T-helper 1 cell treated with Interleukin-12 subunit alpha and Interleukin-12 subunit beta and Interleukin-4 antibody, amounts not matched to agents 30 μg/mL and 1 μg/mL, for 36 hours (primary cell): ENCODE data around the gene ARID3A.
A peak's percentile ranks its signal among the peaks of the same experiment; 100 is the strongest.

ENCODE experiments used
- H3K27ac Mint-ChIP-seq: one replicate; pipeline ENCODE4 v1.8.0; 2021; ENCODE audit warnings: mild to moderate bottlenecking, mixed read lengths
- H3K27me3 Mint-ChIP-seq: one replicate; pipeline ENCODE4 v1.8.0; 2021; ENCODE audit warnings: low read depth, mixed read lengths
- H3K36me3 Mint-ChIP-seq: one replicate; pipeline ENCODE4 v1.8.0; 2021; ENCODE audit warnings: low read depth, mixed read lengths
- H3K4me1 Mint-ChIP-seq: one replicate; pipeline ENCODE4 v1.8.0; 2021; ENCODE audit warnings: low read depth, mixed read lengths
- H3K4me3 Mint-ChIP-seq: one replicate; pipeline ENCODE4 v1.8.0; 2021; ENCODE audit warnings: mild to moderate bottlenecking, moderate library complexity, mixed read lengths
- H3K9me3 Mint-ChIP-seq: one replicate; pipeline ENCODE4 v1.8.0; 2021; ENCODE audit warnings: mixed read lengths

Gene ARID3A

DNA sequence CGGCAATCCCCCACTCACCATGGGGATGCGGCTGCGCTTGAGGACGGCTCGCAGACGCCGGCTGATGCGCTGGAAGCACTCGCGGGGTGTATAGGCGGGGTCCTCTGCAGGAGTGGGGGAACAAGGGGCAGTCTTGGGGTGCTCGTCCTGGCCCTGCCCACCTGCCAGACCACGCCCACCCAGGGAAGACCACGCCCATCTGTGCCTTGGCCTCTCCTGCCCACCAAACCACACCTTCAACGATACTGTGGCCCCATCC, 25.9 kb upstream of the ARID3A start:
- no peaks in the 10 kb centered on the region for H3K27me3 Mint-ChIP-seq

GRCh38 chr19:900302-901111, 25.3 kb upstream of the ARID3A start:
- H3K4me1 Mint-ChIP-seq: peaks cover 11% of the 10 kb centered on the region
- H3K27ac Mint-ChIP-seq: peak overlapping the region; percentile 26
- peaks cover 13% of the 10 kb centered on the region for H3K36me3 Mint-ChIP-seq
- no peak overlapping the region for H3K4me3 Mint-ChIP-seq
- H3K27me3 Mint-ChIP-seq: no peaks in the 10 kb centered on the region
- H3K9me3 Mint-ChIP-seq: no peaks in the 10 kb centered on the region

More for the DNA sequence above, 25.9 kb upstream of the ARID3A start:
- H3K27ac Mint-ChIP-seq: no peak overlapping the region
- H3K36me3 Mint-ChIP-seq: peaks cover 13% of the 10 kb centered on the region
- peaks cover 11% of the 10 kb centered on the region for H3K4me1 Mint-ChIP-seq
- no peak overlapping the region for H3K4me3 Mint-ChIP-seq
- no peaks in the 10 kb centered on the region for H3K9me3 Mint-ChIP-seq

DNA sequence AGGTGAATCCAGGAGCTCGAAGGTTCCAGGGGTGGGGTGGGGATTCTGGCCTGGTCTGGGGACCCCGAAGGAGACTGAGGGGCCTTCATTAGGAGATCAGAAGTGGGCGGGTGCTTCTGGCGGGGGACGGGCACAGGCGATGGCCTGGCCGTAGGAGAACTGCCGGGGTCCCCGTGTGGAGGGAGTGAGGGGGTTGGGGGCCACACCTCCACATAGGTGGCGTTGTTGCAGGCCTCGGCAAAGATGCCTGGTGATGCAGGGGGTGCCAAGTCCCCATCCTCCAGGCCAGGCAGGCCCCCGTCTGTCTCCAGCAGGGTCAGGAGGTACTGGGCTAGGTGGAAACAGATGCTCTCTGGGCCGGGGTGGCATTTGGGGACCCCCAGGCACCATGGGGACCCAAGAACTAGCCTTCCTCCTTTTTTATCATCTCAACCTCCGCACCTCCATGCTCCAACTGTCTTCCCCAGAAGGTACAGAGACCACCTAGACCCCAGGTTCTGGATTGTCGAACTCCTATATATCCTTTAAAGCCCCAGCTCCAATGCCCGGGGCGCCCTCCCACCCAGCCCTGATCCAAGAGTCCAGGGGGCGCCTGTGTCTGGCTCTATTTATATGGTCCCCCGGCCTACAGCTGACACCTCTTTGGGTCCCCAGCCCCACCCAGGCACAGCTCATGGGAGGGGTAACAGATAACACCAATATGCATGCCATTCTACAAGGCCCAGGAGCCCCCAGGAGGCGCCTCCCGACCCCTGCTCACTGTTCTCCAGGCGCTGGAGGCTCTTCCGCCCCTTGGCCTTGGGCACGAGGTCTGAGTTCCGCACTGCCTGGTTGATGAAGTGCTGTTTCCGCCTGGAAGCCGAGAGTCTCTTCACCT, 24.4 kb upstream of the ARID3A start:
- Mint-ChIP-seq H3K27ac (no peak overlapping the region), H3K36me3 (peaks cover 10% of the 10 kb centered on the region), H3K4me1 (peaks cover 12% of the 10 kb centered on the region)

GRCh38 chr19:902093-902370, 23.8 kb upstream of the ARID3A start:
- H3K27ac Mint-ChIP-seq: no peak overlapping the region
- no peak overlapping the region for H3K4me3 Mint-ChIP-seq
- H3K4me1 Mint-ChIP-seq: peaks cover 16% of the 10 kb centered on the region
- H3K9me3 Mint-ChIP-seq: no peaks in the 10 kb centered on the region
- H3K27me3 Mint-ChIP-seq: no peaks in the 10 kb centered on the region
- H3K36me3 Mint-ChIP-seq: peaks cover 10% of the 10 kb centered on the region

More for the DNA sequence above, 24.4 kb upstream of the ARID3A start:
- no peaks in the 10 kb centered on the region for H3K9me3 Mint-ChIP-seq
- no peak overlapping the region for H3K4me3 Mint-ChIP-seq
- H3K27me3 Mint-ChIP-seq: no peaks in the 10 kb centered on the region

DNA sequence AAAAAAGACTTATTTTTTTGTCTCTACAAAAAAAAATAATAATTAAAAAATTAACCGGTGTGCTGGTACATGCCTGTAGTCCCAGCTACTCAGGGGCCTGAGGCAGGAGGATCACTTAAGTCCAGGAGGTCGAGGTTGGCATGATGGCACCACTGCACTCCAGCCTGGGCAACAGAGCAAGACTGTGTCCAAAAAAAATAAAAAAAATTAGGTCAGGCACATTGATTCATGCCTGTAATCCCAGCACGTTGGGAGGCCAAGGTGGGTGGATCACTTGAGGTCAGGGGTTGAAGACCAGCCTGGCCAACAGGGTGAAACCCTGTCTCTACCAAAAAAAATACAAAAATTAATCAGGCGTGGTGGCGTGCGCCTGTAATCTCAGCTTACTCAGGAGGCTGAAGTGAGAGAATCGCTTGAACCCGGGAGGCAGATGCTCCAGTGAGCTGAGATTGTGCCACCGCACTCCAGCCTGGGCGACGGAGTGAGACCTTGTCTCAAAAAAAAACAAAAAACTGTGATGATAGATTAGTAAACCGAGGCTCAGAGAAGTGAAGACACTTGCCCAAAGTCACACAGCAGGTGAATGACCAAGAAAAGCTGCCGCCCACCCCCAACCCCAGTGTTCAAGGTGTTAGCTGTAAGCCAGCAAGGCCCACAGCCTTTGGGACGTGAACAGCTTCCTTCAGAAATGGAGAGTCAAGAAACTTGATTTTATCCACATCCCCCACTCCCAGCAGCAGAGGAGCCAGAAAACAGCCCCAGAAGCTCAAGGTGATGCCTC, 23.2 kb upstream of the ARID3A start:
- no peaks in the 10 kb centered on the region for H3K27me3 Mint-ChIP-seq
- peaks cover 16% of the 10 kb centered on the region for H3K4me1 Mint-ChIP-seq
- H3K4me3 Mint-ChIP-seq: no peak overlapping the region
- H3K27ac Mint-ChIP-seq: no peak overlapping the region
- no peaks in the 10 kb centered on the region for H3K9me3 Mint-ChIP-seq
- H3K36me3 Mint-ChIP-seq: peaks cover 10% of the 10 kb centered on the region

DNA sequence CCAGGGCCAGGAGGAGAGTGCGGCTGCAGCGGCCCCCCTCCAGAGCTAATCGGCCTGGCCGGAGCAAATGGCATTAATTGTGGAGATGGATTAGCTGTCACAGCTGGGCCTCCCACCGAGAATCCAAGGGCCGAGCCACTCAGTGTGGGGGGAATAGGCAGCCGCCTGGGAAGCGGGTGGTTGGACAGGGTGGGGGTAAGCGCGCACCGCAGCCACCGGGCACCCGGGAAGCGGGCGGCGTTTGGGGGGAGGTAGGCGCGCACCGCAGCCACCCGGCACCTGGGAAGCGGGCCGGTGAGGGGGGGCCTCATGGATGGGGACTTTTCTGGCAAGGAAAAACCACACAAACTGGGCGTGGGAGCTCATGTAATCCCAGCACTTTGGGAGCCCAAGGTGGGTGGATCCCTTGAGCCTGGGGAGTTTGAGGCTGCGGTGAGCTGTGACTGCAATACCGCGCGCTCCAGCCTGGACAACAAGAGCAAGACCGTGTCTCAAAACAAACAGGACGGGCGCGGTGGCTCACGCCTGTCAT, 22.5 kb upstream of the ARID3A start:
- Mint-ChIP-seq H3K4me1 (peaks cover 19% of the 10 kb centered on the region), H3K36me3 (peaks cover 10% of the 10 kb centered on the region), H3K4me3 (no peak overlapping the region), H3K9me3 (no peaks in the 10 kb centered on the region), H3K27ac (no peak overlapping the region), H3K27me3 (no peaks in the 10 kb centered on the region)

DNA sequence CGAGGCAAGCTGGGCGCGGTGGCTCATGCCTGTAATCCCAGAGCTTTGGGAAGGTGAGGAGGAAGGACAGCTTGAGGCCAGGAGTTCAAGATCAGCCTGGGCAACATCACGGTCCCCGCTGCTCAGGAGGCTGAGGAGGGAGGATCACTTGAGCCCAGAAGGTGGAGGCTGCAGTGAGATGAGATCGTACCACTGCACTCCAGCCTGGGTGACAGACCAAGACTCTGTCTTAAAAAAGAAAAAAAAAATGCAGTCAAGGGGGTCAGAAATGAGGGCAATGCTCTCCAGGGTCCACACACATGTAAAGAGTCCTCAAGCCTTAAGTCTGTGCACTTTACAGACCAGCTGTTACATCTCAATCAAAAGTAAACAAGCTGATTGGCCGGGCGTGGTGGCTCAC, 21.3 kb upstream of the ARID3A start:
- no peaks in the 10 kb centered on the region for H3K27me3 Mint-ChIP-seq
- peaks cover 17% of the 10 kb centered on the region for H3K36me3 Mint-ChIP-seq
- no peaks in the 10 kb centered on the region for H3K9me3 Mint-ChIP-seq
- H3K4me1 Mint-ChIP-seq: peaks cover 28% of the 10 kb centered on the region
- no peak overlapping the region for H3K4me3 Mint-ChIP-seq
- no peak overlapping the region for H3K27ac Mint-ChIP-seq

GRCh38 chr19:906480-906879, 19.4 kb upstream of the ARID3A start:
- Mint-ChIP-seq H3K36me3 (peaks cover 18% of the 10 kb centered on the region), H3K4me1 (peaks cover 35% of the 10 kb centered on the region), H3K27ac (peak overlapping the region; percentile 85), H3K4me3 (no peak overlapping the region), H3K27me3 (no peaks in the 10 kb centered on the region), H3K9me3 (no peaks in the 10 kb centered on the region)

GRCh38 chr19:907183-907853, 18.5 kb upstream of the ARID3A start:
- Mint-ChIP-seq H3K9me3 (no peaks in the 10 kb centered on the region), H3K36me3 (peaks cover 18% of the 10 kb centered on the region), H3K4me1 (peaks cover 35% of the 10 kb centered on the region), H3K27ac (peak overlapping the region; percentile 85), H3K27me3 (no peaks in the 10 kb centered on the region), H3K4me3 (peak overlapping the region; percentile 34)

DNA sequence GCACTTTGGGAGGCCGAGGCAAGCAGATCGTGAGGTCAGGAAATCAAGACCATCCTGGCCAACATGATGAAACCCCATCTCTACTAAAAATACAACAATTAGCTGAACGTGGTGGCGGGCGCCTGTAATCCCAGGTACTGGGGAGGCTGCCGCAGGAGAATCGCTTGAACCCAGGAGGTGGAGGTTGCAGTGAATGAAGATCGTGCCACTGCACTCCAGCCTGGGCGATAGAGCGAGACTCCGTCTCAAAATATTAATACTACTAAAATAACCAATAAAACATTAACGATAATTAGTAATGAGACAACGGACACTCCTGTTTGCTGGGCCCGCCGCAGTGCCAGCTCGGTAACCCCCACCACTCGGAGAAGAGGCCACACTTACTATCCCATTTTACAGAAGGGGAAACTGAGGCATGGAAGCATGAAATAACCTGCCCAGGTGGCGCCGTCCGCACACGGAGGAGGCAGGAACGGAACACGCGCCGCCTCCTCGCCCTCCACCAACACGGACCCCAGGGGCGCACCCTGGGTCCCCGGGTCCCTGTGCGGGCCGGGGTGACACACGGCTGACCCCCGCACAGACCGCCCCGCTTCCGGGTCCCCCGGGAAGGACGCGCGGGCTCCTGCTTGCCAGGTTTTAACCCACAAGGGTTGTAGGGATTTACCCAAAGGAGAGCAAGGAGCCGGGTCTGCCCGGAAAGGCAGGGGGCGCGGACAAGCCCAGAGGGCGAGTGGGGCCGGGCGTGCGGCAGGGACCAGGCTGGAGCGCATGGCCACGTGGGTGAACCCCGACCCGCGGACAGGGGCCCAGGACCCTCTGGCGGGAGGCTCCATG, 14.4 kb upstream of the ARID3A start:
- Mint-ChIP-seq H3K4me3 (peak overlapping the region; percentile 78), H3K9me3 (no peaks in the 10 kb centered on the region), H3K36me3 (peaks cover 11% of the 10 kb centered on the region), H3K4me1 (peaks cover 30% of the 10 kb centered on the region), H3K27me3 (no peaks in the 10 kb centered on the region), H3K27ac (peak overlapping the region; percentile 85)

DNA sequence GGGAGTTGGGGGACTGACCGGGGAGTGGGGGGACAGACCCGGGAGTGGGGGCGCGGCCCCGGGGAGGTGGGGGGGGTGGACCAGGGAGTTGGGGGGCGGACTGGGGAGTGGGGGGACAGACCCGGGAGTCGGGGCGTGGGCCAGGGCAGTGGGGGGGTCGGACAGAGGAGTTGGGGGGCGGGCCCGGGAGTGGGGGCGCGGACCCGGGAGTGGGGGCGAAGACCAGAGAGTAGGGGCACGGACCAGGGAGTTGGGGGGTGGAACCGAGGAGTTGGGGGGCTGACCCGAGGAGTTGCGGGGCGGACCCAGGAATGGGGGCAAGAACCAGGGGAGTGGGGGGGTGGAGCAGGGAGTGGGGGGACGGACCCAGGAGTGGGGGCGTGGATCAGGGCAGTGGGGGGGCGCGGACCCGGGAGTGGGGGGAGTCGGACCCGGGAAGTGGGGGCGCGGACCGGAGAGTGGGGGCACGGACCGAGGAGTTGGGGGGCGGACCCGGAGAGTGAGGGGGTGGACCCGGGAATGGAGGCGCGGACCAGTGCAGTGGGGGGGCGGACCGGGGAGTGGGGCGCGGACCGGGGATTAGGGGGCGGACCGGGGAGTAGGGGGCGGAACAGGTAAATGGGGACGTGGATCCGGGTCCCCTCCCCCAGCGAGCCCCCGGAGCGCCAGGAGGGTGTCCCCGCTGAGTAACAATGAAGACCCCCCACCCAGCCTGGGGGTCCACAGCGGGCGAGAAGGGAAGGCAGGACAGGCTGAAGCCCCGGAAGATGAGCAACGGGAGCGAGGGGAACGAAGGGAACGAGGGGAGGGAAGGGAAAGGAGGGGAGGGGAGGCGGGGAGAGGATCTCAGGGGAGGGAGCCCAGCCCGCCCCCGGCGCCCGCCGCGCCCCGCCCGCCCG, 13.4 kb upstream of the ARID3A start:
- peaks cover 25% of the 10 kb centered on the region for H3K4me1 Mint-ChIP-seq
- no peaks in the 10 kb centered on the region for H3K9me3 Mint-ChIP-seq
- H3K36me3 Mint-ChIP-seq: peaks cover 11% of the 10 kb centered on the region
- H3K27me3 Mint-ChIP-seq: no peaks in the 10 kb centered on the region
- H3K4me3 Mint-ChIP-seq: peak overlapping the region; percentile 79
- H3K27ac Mint-ChIP-seq: peak overlapping the region; percentile 82

GRCh38 chr19:913080-913748, 12.6 kb upstream of the ARID3A start, which contains the start of gene R3HDM4:
R3HDM4 (minus strand) TSS chr19:913219; CDS start chr19:913157, 62 bp downstream.
- H3K36me3 Mint-ChIP-seq: peaks cover 11% of the 10 kb centered on the region

More at GRCh38 chr19:913080-913748, 12.6 kb upstream of the ARID3A start, which contains the start of gene R3HDM4:
- Mint-ChIP-seq H3K27ac (peak within 1 kb of the TSS; percentile 89), H3K4me1 (peaks cover 24% of the 10 kb centered on the region), H3K27me3 (no peaks in the 10 kb centered on the region), H3K9me3 (no peaks in the 10 kb centered on the region), H3K4me3 (peak within 1 kb of the TSS; percentile 87)
